OCI-LY7 (cell line): ENCODE measurements around the gene RANBP3L. TPM values are rescaled to one million over a fixed set of nuclear protein-coding genes. Genes with fewer than 3 reads are reported as not detected.
A peak's percentile ranks its signal among the peaks of the same experiment; 100 is the strongest.
"Not testable (repeated sequence)": the region's sequence is repeated elsewhere in the genome, so short reads cannot be mapped to it uniquely, and the experiment has no call there.

Source experiments
- BruUV-seq: library from RNA; stranded (reverse); fragments of 400-500 nt; replicated peaks from 2 replicates; lab custom pipeline; 2021; lab: Mats Ljungman, UMichigan
- CTCF ChIA-PET: fragments of 300-600 bp; sonication (Branson Sonifier 250); formaldehyde crosslinking; loops from one replicate; lab custom pipeline; 2022; ENCODE audit warnings: antibody characterized with exemption; ENCODE audit not compliant: unreplicated experiment; lab: Charles Lee
- POLR2A ChIA-PET: fragments of 300-600 bp; sonication (Branson Sonifier 250); formaldehyde crosslinking; loops from one replicate; lab custom pipeline; 2022; ENCODE audit warnings: antibody characterized with exemption; lab: Charles Lee
- DNase-seq: peaks from one replicate; pipeline ENCODE4 v3.0.0-alpha.2; 2015; ENCODE audit warnings: low spot score
- H2AFZ ChIP-seq: fragments of 200-600 bp; sonication (generic), shearing (Covaris generic); 2 replicates; pipeline ENCODE4 v1.6.1; 2014; ENCODE audit warnings: mild to moderate bottlenecking, antibody characterized with exemption, low read length, moderate library complexity
- H3K27ac ChIP-seq: fragments of 200-600 bp; sonication (generic); 2 replicates; pipeline ENCODE4 v1.5.1; 2014; ENCODE audit warnings: mixed run types, low read depth, mild to moderate bottlenecking, moderate library complexity, low read length, inconsistent platforms; ENCODE audit not compliant: poor library complexity, severe bottlenecking
- H3K36me3 ChIP-seq: fragments of 200-600 bp; sonication (generic); 2 replicates; pipeline ENCODE4 v1.6.1; 2014; ENCODE audit warnings: mild to moderate bottlenecking, antibody characterized with exemption, low read length, moderate library complexity, mixed read lengths; ENCODE audit not compliant: insufficient read depth
- H3K4me1 ChIP-seq: fragments of 200-600 bp; sonication (generic); 2 replicates; pipeline ENCODE4 v1.5.1; 2014; ENCODE audit warnings: mild to moderate bottlenecking, low read length; ENCODE audit not compliant: insufficient read depth, poor library complexity, severe bottlenecking
- H3K4me2 ChIP-seq: fragments of 200-600 bp; sonication (generic); 2 replicates; pipeline ENCODE4 v1.6.1; 2014; ENCODE audit warnings: mild to moderate bottlenecking, low read length
- H3K4me3 ChIP-seq: fragments of 200-600 bp; sonication (generic); 2 replicates; pipeline ENCODE4 v1.5.1; 2014; ENCODE audit warnings: mild to moderate bottlenecking, low read depth, low read length; ENCODE audit not compliant: poor library complexity, severe bottlenecking
- H3K79me2 ChIP-seq: fragments of 200-600 bp; sonication (generic); 2 replicates; pipeline ENCODE4 v1.6.1; 2016; ENCODE audit warnings: low read depth, mild to moderate bottlenecking, low read length, moderate library complexity, mixed read lengths; ENCODE audit not compliant: insufficient read depth
- H3K9me2 ChIP-seq: fragments of 200-600 bp; sonication (generic); 2 replicates; pipeline ENCODE4 v1.6.1; 2016; ENCODE audit warnings: mild to moderate bottlenecking, low read length, mixed read lengths; ENCODE audit not compliant: insufficient read depth
- H3K9me3 ChIP-seq: fragments of 200-600 bp; sonication (generic); 2 replicates; pipeline ENCODE4 v1.6.1; 2014; ENCODE audit warnings: mild to moderate bottlenecking, mixed run types, low read length, mixed read lengths
- H4K20me1 ChIP-seq: fragments of 200-600 bp; sonication (generic); 2 replicates; pipeline ENCODE4 v1.6.1; 2014; ENCODE audit warnings: mild to moderate bottlenecking, antibody characterized with exemption, low read length, moderate library complexity, mixed read lengths; ENCODE audit not compliant: insufficient read depth
- CTCF ChIP-seq: fragments of 200-600 bp; sonication (generic); conservative IDR thresholded peaks from 2 replicates; pipeline ENCODE4 v1.5.1; 2014; ENCODE audit warnings: mild to moderate bottlenecking, antibody characterized with exemption, low read length, moderate library complexity, mixed read lengths
- EZH2phosphoT487 ChIP-seq: fragments of 200-600 bp; sonication (generic); IDR thresholded peaks from 2 replicates; pipeline ENCODE4 v1.6.1; 2018; ENCODE audit warnings: low read depth, borderline replicate concordance, mild to moderate bottlenecking, mixed run types, antibody characterized with exemption, low read length, moderate library complexity, mixed read lengths
- intact Hi-C: fragments of 100-400 bp; cut with micrococcal nuclease; formaldehyde crosslinking; loops from one replicate; pipeline ENCODE4 v1.10.0; 2022; ENCODE audit not compliant: unreplicated experiment
- total RNA-seq, 2 experiments: library from RNA; depleted of rRNA in 1 of 2; stranded (reverse); fragments of >200 nt in 1 of 2; shearing (Covaris generic) in 1 of 2; gene quantifications; 2 replicates each; pipeline ENCODE4 v1.2.3, GENCODE V29; 2014 to 2022

The RANBP3L gene
- total RNA-seq, 2 experiments from 2014 or later, result not detected

- no peak for TF ChIP-seq CTCF
- TF ChIP-seq EZH2phosphoT487, result no peak
- Histone ChIP-seq H3K27ac (no peak overlapping the region), H3K4me1 (peaks cover 7% of the 10 kb centered on the region), H3K4me3 (no peak overlapping the region), H3K79me2 (no peaks in the 10 kb centered on the region), H3K9me2 (no peaks in the 10 kb centered on the region), H3K9me3 (no peaks in the 10 kb centered on the region), H3K36me3 (no peaks in the 10 kb centered on the region), H2AFZ (no peak overlapping the region), H3K4me2 (no peak overlapping the region), H4K20me1 (no peaks in the 10 kb centered on the region)
- ChIA-PET POLR2A (interaction anchor here (0.6 kb wide), 1 partner anchor 23 kb away, joined by 3 read pairs; no protein-coding TSS in a partner anchor), CTCF (no interaction called here)
- BruUV-seq, result no TSS peak
- DNase-seq, result no peak
- intact Hi-C loops, result no loop called here
Observed at GRCh38 chr5:36285837-36286615, 15.7 kb downstream of the RANBP3L start.

GRCh38 chr5:36283775-36284174 lies 17.9 kb downstream of the RANBP3L start:
- POLR2A ChIA-PET, result interaction anchor here (0.6 to 0.9 kb wide), 3 partner anchors 10 to 120 kb away, joined by 3 to 6 read pairs (median 3); no protein-coding TSS in a partner anchor
- intact Hi-C loops, DNase-seq, H3K4me3 ChIP-seq, H3K27ac ChIP-seq, H3K9me2 ChIP-seq, BruUV-seq, H4K20me1 ChIP-seq, H3K79me2 ChIP-seq, H3K36me3 ChIP-seq, H3K4me1 ChIP-seq, CTCF ChIA-PET, H3K9me3 ChIP-seq: not testable (repeated sequence)
- H2AFZ ChIP-seq, result peak overlapping the region; percentile 53; the same call in 1 of the 2 replicates
- peak overlapping the region; percentile 22 for H3K4me2 ChIP-seq

GRCh38 chr5:36281626-36282025 lies 20.1 kb downstream of the RANBP3L start:
- DNase-seq, result no peak
- POLR2A ChIA-PET, result no interaction called here

More at GRCh38 chr5:36281626-36282025, 20.1 kb downstream of the RANBP3L start:
- TF ChIP-seq CTCF, result no peak
- no peak for TF ChIP-seq EZH2phosphoT487
- Histone ChIP-seq H3K79me2 (no peaks in the 10 kb centered on the region), H3K4me3 (no peak overlapping the region), H3K4me2 (no peak overlapping the region), H3K36me3 (no peaks in the 10 kb centered on the region), H3K9me3 (no peaks in the 10 kb centered on the region), H2AFZ (no peak overlapping the region), H3K9me2 (no peaks in the 10 kb centered on the region), H4K20me1 (no peaks in the 10 kb centered on the region), H3K4me1 (peaks cover 7% of the 10 kb centered on the region), H3K27ac (no peak overlapping the region)
- no TSS peak for BruUV-seq
- intact Hi-C loops, result no loop called here
- CTCF ChIA-PET, result no interaction called here
